HEK293 (cell line): Measurements from ENCODE around the gene SLC38A3.

Experiments used
- CTCF ChIA-PET: fragments of 350-600 bp; formaldehyde crosslinking; extraction: SDS; loops from one replicate; lab custom pipeline; 2021; ENCODE audit warnings: antibody characterized with exemption; lab: Yijun Ruan, JAX
- POLR2A ChIA-PET: fragments of 300-600 bp; formaldehyde crosslinking; extraction: SDS; loops from one replicate; lab custom pipeline; 2020; ENCODE audit warnings: antibody characterized with exemption, inconsistent platforms; lab: Yijun Ruan, JAX
- H3K27ac ChIP-seq: fragments of 200-500 bp; sonication (Bioruptor generic); 2 replicates; pipeline ENCODE4 v1.5.1; 2014; ENCODE audit warnings: low read depth, low read length, control low read depth, inconsistent platforms; ENCODE audit errors: extremely low read depth
- H3K36me3 ChIP-seq, 2 experiments: fragments of 200-500 bp in 1 of 2; sonication (Bioruptor generic) in 1 of 2; 1 replicate in 1 of 2; 2 replicates in 1 of 2; pipeline ENCODE4 v1.5.1; 2014 to 2017; ENCODE audit warnings: inconsistent platforms in 2 of 2, low read length in 2 of 2; ENCODE audit not compliant: control insufficient read depth in 2 of 2, insufficient read depth in 1 of 2
- H3K4me1 ChIP-seq: fragments of 200-500 bp; sonication (Bioruptor generic); 2 replicates; pipeline ENCODE4 v1.5.1; 2014; ENCODE audit warnings: mild to moderate bottlenecking, low read length, inconsistent platforms; ENCODE audit not compliant: control insufficient read depth, insufficient read depth
- H3K4me3 ChIP-seq: 2 replicates; pipeline ENCODE4 v1.5.1; 2011; ENCODE audit warnings: low read depth, mild to moderate bottlenecking, control low read depth, low read length, moderate library complexity
- H3K9me3 ChIP-seq: fragments of 200-500 bp; sonication (Bioruptor generic); 2 replicates; pipeline ENCODE4 v1.5.1; 2014; ENCODE audit warnings: low read depth, low read length, inconsistent platforms; ENCODE audit not compliant: control insufficient read depth, insufficient read depth
- FEZF1 ChIP-seq: fragments of 450-650 bp; formaldehyde crosslinking; IDR thresholded peaks from 2 replicates; pipeline ENCODE4 v1.5.1; 2016; ENCODE audit warnings: missing biosample characterization, missing genetic modification characterization
- GLIS2 ChIP-seq: fragments of 450-650 bp; formaldehyde crosslinking; IDR thresholded peaks from 2 replicates; pipeline ENCODE4 v1.5.1; 2016; ENCODE audit warnings: missing biosample characterization, missing genetic modification characterization
- HIC1 ChIP-seq: fragments of 450-650 bp; formaldehyde crosslinking; IDR thresholded peaks from 2 replicates; pipeline ENCODE4 v1.5.1; 2016; ENCODE audit warnings: missing biosample characterization, missing genetic modification characterization
- MEIS1 ChIP-seq: sonication (generic); formaldehyde crosslinking; IDR thresholded peaks from 2 replicates; pipeline ENCODE4 v1.8.1; 2022; ENCODE audit warnings: missing genetic modification reagents, mild to moderate bottlenecking, borderline replicate concordance
- OSR2 ChIP-seq: fragments of 450-650 bp; formaldehyde crosslinking; IDR thresholded peaks from 2 replicates; pipeline ENCODE4 v1.5.1; 2016; ENCODE audit warnings: missing biosample characterization, missing genetic modification characterization
- PRDM1 ChIP-seq: fragments of 450-650 bp; formaldehyde crosslinking; IDR thresholded peaks from 2 replicates; pipeline ENCODE4; 2016; ENCODE audit warnings: missing biosample characterization, missing genetic modification characterization
- SALL2 ChIP-seq: fragments of 450-650 bp; formaldehyde crosslinking; IDR thresholded peaks from 2 replicates; pipeline ENCODE4 v1.5.0; 2017; ENCODE audit warnings: missing biosample characterization, mild to moderate bottlenecking, missing genetic modification characterization, borderline replicate concordance
- TCF7L2 ChIP-seq: IDR thresholded peaks from 2 replicates; pipeline ENCODE4 v1.6.1; 2011; ENCODE audit warnings: low read depth, mild to moderate bottlenecking, inconsistent platforms, low read length, moderate library complexity, borderline replicate concordance
- ZBTB6 ChIP-seq: fragments of 450-650 bp; formaldehyde crosslinking; IDR thresholded peaks from 2 replicates; pipeline ENCODE4 v1.5.1; 2017; ENCODE audit warnings: missing biosample characterization, missing genetic modification characterization
- ZFP3 ChIP-seq: fragments of 450-650 bp; formaldehyde crosslinking; IDR thresholded peaks from 2 replicates; pipeline ENCODE4 v1.5.1; 2016; ENCODE audit warnings: low read depth, missing biosample characterization, missing genetic modification characterization
- ZFP69B ChIP-seq: fragments of 450-650 bp; formaldehyde crosslinking; IDR thresholded peaks from 2 replicates; pipeline ENCODE4 v1.5.1; 2016; ENCODE audit warnings: missing biosample characterization, missing genetic modification characterization
- ZNF132 ChIP-seq: fragments of 450-650 bp; formaldehyde crosslinking; IDR thresholded peaks from 2 replicates; pipeline ENCODE4 v1.5.1; 2017; ENCODE audit warnings: missing biosample characterization, missing genetic modification characterization, borderline replicate concordance
- ZNF280C ChIP-seq: fragments of 450-650 bp; formaldehyde crosslinking; IDR thresholded peaks from 2 replicates; pipeline ENCODE4 v1.5.1; 2016; ENCODE audit warnings: missing biosample characterization, missing genetic modification characterization
- ZNF426 ChIP-seq: fragments of 450-650 bp; formaldehyde crosslinking; IDR thresholded peaks from 2 replicates; pipeline ENCODE4 v1.5.1; 2017; ENCODE audit warnings: missing biosample characterization, missing genetic modification characterization, mild to moderate bottlenecking, inconsistent platforms, moderate library complexity
- ZNF529 ChIP-seq: fragments of 450-650 bp; formaldehyde crosslinking; IDR thresholded peaks from 2 replicates; pipeline ENCODE4 v1.5.1; 2017; ENCODE audit warnings: missing genetic modification characterization, missing biosample characterization; ENCODE audit not compliant: insufficient replicate concordance
- ZNF558 ChIP-seq: fragments of 450-650 bp; formaldehyde crosslinking; IDR thresholded peaks from 2 replicates; pipeline ENCODE4 v1.5.1; 2016; ENCODE audit warnings: missing biosample characterization, missing genetic modification characterization
- ZNF624 ChIP-seq: fragments of 450-650 bp; formaldehyde crosslinking; IDR thresholded peaks from 2 replicates; pipeline ENCODE4 v1.5.1; 2017; ENCODE audit warnings: missing biosample characterization, missing genetic modification characterization
- ZNF692 ChIP-seq: fragments of 450-650 bp; formaldehyde crosslinking; IDR thresholded peaks from 2 replicates; pipeline ENCODE4 v1.5.1; 2016; ENCODE audit warnings: missing biosample characterization, missing genetic modification characterization
- ZSCAN23 ChIP-seq: fragments of 450-650 bp; formaldehyde crosslinking; IDR thresholded peaks from 2 replicates; pipeline ENCODE4 v1.5.1; 2016; ENCODE audit warnings: missing biosample characterization, missing genetic modification characterization
- TF ChIP-seq, protein P1 (sequence below): fragments of 450-650 bp; formaldehyde crosslinking; IDR thresholded peaks from 2 replicates; pipeline ENCODE4 v1.5.1; 2016; ENCODE audit warnings: missing biosample characterization, missing genetic modification characterization

The SLC38A3 gene

DNA sequence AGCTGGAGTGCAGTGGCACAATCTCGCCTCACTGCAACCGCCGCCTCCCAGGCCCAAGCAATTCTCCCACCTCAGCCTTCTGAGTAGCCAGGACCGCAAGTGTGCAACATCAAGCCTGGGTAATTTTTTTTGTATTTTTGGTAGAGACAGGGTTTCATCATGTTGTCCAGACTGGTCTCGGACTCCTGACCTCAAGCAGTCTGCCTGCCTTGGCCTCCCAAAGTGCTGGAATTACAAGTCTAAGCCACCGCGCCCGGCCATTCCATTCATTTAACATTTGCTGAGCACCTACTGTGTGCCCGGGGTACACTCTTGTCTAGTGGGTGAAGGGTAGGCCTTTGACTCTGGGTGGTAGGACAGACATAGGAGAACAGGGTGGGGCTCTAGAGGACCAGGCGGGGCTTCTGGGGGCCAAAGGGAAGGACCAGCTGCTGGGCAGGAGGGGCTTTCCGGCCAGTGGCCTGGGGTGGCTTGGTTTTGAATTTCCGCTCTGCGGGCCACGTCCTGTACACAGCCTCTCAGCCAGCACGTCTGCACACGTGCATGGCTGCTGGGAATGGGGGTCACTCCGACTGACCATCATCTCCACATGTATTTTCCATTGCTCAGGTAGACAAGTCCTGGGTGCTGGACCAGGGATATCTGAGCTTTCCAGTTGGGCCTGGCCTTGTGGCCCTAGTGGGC, 2.4 kb downstream of the SLC38A3 start:
- ChIA-PET CTCF (interaction anchor here (0.9 to 4.0 kb wide), 2 partner anchors 13 to 18 kb away, joined by 6 to 15 read pairs; no protein-coding TSS in a partner anchor), POLR2A (interaction anchor here (0.6 kb wide), 1 partner anchor 380 kb away, joined by 3 read pairs; no protein-coding TSS in a partner anchor)

More for the DNA sequence above, 2.4 kb downstream of the SLC38A3 start:
- H3K36me3 ChIP-seq: no peaks in the 10 kb centered on the region
- H3K4me3 ChIP-seq: no peak overlapping the region
- TF ChIP-seq ZBTB6 (tag by site-specific recombination) (no peak), OSR2 (tag by site-specific recombination) (no peak), ZNF280C (no peak), ZFP69B (tag by site-specific recombination) (no peak), ZSCAN23 (tag by site-specific recombination) (no peak), GLIS2 (no peak), HIC1 (tag by site-specific recombination) (no peak), ZFP3 (tag by site-specific recombination) (no peak), ZNF558 (tag by site-specific recombination) (no peak), ZNF529 (tag by site-specific recombination) (no peak), ZNF426 (tag by site-specific recombination) (no peak), FEZF1 (no peak), SALL2 (tag by site-specific recombination) (no peak), PRDM1 (tag by site-specific recombination) (no peak), MEIS1 (CRISPR knock-in tag) (no peak), ZNF624 (no peak), ZNF692 (tag by site-specific recombination) (no peak), TCF7L2 (no peak), ZNF132 (no peak)
- TF ChIP-seq, protein P1, sequence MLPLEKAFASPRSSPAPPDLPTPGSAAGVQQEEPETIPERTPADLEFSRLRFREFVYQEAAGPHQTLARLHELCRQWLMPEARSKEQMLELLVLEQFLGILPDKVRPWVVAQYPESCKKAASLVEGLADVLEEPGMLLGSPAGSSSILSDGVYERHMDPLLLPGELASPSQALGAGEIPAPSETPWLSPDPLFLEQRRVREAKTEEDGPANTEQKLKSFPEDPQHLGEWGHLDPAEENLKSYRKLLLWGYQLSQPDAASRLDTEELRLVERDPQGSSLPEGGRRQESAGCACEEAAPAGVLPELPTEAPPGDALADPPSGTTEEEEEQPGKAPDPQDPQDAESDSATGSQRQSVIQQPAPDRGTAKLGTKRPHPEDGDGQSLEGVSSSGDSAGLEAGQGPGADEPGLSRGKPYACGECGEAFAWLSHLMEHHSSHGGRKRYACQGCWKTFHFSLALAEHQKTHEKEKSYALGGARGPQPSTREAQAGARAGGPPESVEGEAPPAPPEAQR (tag by site-specific recombination): no peak
- no peaks in the 10 kb centered on the region for H3K4me1 ChIP-seq
- H3K9me3 ChIP-seq: no peaks in the 10 kb centered on the region
- H3K27ac ChIP-seq: no peak overlapping the region
